Ovary (tissue), 3 donors: ENCODE measurements around the gene HCAR1.

ENCODE experiments used
- POLR2A ChIP-seq: fragments of 450-650 bp; IDR thresholded peaks from one replicate; pipeline ENCODE4 v1.6.1; 2017; ENCODE audit warnings: antibody characterized with exemption, mild to moderate bottlenecking, moderate library complexity
- TF ChIP-seq, protein P1 (sequence below), 3 donors: fragments of 450-650 bp in 2 of 3; fragments of 200-600 bp in 1 of 3; IDR thresholded peaks; one replicate each; pipeline versions ENCODE4 v1.5.1 to v1.8.0; 2016 to 2022; ENCODE audit warnings: antibody characterized with exemption in 3 of 3, mild to moderate bottlenecking in 1 of 3
- donor health status: DM: no; HTN: no; CAD: no.

DNA sequence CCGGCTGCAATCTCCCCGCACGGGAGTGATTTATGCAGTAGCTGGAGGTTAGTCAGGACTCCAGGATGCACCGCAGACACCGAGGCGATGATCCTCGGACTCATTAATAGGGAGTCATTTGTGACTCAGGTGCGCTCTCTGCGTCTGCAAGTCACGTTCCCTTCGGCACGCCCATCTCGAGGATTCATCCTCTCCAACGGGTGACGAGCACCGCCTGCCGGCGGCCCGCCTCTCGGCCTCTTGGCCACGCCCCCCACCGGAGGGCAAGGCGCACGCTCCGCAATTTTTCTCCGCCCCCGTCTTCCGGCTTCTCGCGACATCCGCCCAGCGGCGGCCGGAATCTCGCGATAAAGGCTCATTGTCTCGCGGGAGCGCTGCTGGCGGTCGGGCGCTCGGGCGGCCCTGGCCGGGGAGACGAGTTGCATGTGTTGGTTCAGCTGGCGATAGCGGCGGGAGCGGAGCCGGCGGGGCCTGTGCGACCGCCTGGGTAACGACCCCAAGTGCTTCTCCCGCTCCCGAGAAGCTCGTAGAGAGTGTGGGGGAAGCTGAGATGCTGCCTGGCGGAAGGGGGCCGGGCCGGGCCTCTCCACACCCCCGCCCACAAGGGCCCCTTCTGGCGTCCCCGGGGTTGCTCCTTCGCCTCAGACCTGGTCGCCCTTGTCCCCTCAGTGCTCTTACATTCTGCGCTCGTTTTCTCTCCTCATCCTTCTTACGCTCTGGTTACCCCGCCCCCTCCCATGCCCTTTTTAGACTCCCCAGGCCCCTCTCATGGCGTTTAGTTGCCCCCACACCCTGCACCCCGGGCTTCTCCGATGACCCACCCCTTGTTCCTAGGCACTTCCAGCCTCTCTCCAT lies 22.0 kb upstream of the HCAR1 start, which contains the start of gene DENR:
- TF ChIP-seq, protein P1, sequence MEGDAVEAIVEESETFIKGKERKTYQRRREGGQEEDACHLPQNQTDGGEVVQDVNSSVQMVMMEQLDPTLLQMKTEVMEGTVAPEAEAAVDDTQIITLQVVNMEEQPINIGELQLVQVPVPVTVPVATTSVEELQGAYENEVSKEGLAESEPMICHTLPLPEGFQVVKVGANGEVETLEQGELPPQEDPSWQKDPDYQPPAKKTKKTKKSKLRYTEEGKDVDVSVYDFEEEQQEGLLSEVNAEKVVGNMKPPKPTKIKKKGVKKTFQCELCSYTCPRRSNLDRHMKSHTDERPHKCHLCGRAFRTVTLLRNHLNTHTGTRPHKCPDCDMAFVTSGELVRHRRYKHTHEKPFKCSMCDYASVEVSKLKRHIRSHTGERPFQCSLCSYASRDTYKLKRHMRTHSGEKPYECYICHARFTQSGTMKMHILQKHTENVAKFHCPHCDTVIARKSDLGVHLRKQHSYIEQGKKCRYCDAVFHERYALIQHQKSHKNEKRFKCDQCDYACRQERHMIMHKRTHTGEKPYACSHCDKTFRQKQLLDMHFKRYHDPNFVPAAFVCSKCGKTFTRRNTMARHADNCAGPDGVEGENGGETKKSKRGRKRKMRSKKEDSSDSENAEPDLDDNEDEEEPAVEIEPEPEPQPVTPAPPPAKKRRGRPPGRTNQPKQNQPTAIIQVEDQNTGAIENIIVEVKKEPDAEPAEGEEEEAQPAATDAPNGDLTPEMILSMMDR (IDR thresholded peaks at IDR 0.05) = peak; percentile 55 to 88 (median 57)
- peak; percentile 46 for TF ChIP-seq POLR2A
